ENCODE results near the gene HYOU1. TPM values are rescaled to one million over a fixed set of nuclear protein-coding genes. Genes with fewer than 3 reads are reported as not detected.

HYOU1 gene
- total RNA-seq, 4 donors from 2014 or later, result 18.4 to 29.2 (median 21.9) TPM

DNA sequence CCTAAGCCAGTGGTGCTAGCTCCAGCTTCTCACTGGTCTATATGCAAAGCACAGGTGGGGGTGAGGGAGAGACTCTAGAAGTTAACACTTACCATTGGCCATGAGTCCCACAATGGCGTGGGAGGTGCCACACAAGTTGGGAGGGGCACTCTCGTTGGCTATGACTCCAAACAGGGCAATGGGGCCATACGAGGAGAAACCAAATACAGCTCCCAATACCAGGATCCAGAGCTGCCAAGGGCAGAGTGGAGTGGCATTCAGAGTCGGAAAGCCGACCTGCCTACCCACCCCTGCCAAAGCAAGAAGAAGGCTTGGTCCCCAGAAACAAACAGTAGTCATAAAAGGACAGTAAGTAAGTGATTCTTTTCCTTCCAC, 31.9 kb downstream of the HYOU1 start:
- TF ChIP-seq, protein P1, sequence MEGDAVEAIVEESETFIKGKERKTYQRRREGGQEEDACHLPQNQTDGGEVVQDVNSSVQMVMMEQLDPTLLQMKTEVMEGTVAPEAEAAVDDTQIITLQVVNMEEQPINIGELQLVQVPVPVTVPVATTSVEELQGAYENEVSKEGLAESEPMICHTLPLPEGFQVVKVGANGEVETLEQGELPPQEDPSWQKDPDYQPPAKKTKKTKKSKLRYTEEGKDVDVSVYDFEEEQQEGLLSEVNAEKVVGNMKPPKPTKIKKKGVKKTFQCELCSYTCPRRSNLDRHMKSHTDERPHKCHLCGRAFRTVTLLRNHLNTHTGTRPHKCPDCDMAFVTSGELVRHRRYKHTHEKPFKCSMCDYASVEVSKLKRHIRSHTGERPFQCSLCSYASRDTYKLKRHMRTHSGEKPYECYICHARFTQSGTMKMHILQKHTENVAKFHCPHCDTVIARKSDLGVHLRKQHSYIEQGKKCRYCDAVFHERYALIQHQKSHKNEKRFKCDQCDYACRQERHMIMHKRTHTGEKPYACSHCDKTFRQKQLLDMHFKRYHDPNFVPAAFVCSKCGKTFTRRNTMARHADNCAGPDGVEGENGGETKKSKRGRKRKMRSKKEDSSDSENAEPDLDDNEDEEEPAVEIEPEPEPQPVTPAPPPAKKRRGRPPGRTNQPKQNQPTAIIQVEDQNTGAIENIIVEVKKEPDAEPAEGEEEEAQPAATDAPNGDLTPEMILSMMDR (IDR thresholded peaks at IDR 0.05 in 4 of 5, conservative IDR thresholded peaks at IDR 0.05 in 1 of 5), result no peak
- no peak for TF ChIP-seq POLR2A (IDR thresholded peaks at IDR 0.05)
- H3K4me1 ChIP-seq, result peaks cover 74 to 87% of the 10 kb centered on the region in 2 donors
- intact Hi-C loops (cut with DNase I; ENCODE audit: low total_unique reads) (no loop called here), in situ Hi-C loops (cut with MboI; ENCODE audit: low sequenced_read_pairs in 4 of 4) (no loop called here)
- H3K9me3 ChIP-seq, result no peaks in the 10 kb centered on the region
- ATAC-seq, result no peak
- H3K27ac ChIP-seq, result peak overlapping the region; percentile 92 to 98 (median 94)
- H3K36me3 ChIP-seq, result peaks cover 0 to 43% of the 10 kb centered on the region in 2 donors
- peak overlapping the region in 1 of 4 donors; percentile 15 for H3K4me3 ChIP-seq
- no peak for DNase-seq
- no peaks in the 10 kb centered on the region for H3K27me3 ChIP-seq

DNA sequence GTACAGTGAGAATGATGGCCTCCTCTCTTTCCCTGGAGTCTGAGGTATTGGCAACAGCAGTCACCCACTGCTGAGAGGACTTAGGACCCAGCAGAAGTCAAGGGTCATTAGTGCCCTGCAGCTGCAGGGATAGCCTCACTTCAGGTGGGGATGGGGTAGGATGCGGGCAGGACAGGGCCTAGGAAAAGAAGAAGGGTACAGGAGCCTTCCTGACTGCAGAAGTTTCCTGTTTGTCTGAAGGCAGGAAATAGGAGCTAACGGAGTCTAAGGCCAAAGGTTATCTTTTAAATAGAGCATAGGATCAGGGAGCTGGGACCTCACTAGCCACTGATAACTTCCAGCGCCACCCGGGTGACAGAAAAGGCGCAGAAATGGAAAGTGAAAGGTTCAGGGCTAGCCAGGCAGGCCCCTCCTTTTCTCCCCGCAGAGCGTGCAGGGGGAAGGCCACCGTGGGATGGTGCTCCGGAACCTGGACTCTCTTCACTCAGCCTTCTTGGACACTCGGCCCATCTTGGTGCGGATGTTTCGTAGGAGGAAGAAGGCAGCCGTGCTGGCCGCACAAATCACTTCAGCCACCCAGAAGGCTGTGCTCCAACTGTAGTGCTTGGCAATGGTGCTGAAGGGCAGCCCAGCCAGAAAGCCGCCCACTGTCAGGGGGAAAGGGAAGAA, 32.4 kb downstream of the HYOU1 start:
- Histone ChIP-seq H3K9me3 (no peaks in the 10 kb centered on the region), H3K27ac (peak overlapping the region; percentile 92 to 98 (median 94)), H3K36me3 (peaks cover 0 to 43% of the 10 kb centered on the region in 2 donors), H3K4me3 (peak overlapping the region in 1 of 4 donors; percentile 15), H3K27me3 (no peaks in the 10 kb centered on the region), H3K4me1 (peaks cover 74 to 87% of the 10 kb centered on the region in 2 donors)
- in situ Hi-C loops (cut with MboI; ENCODE audit: low sequenced_read_pairs in 4 of 4) (no loop called here), intact Hi-C loops (cut with DNase I; ENCODE audit: low total_unique reads) (no loop called here)
- ATAC-seq (no peak), DNase-seq (no peak)
- TF ChIP-seq, protein P1 (IDR thresholded peaks at IDR 0.05 in 4 of 5, conservative IDR thresholded peaks at IDR 0.05 in 1 of 5), result no peak
- TF ChIP-seq POLR2A (IDR thresholded peaks at IDR 0.05), result no peak

DNA sequence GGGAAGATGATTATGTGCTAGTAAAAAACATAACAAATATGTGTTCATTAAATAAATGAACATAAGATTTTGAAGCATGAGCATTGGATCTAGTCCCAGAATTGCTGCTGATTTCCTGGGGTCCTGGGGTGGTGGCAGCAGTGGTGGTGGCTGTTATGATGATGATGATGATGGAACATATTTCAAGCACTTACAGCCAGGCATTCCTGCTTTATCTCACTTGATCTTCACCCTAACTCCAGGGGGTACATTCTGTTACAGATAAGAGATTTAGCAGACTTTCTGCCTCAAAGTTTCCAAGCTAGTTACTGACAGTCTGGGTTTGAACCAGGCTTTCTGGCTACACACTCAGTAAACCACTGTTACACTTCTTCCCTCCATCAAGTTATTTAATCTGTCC, 33.3 kb downstream of the HYOU1 start:
- Histone ChIP-seq H3K27ac (peak overlapping the region; percentile 92 to 98 (median 94)), H3K4me1 (peaks cover 68 to 83% of the 10 kb centered on the region in 2 donors), H3K36me3 (peaks cover 0 to 43% of the 10 kb centered on the region in 2 donors), H3K9me3 (no peaks in the 10 kb centered on the region), H3K4me3 (no peak overlapping the region), H3K27me3 (no peaks in the 10 kb centered on the region)
- in situ Hi-C loops (cut with MboI; ENCODE audit: low sequenced_read_pairs in 4 of 4) (no loop called here), intact Hi-C loops (cut with DNase I; ENCODE audit: low total_unique reads) (no loop called here)
- ATAC-seq (no peak), DNase-seq (no peak)
- TF ChIP-seq POLR2A (IDR thresholded peaks at IDR 0.05), result no peak
- TF ChIP-seq, protein P1 (IDR thresholded peaks at IDR 0.05 in 4 of 5, conservative IDR thresholded peaks at IDR 0.05 in 1 of 5), result no peak

DNA sequence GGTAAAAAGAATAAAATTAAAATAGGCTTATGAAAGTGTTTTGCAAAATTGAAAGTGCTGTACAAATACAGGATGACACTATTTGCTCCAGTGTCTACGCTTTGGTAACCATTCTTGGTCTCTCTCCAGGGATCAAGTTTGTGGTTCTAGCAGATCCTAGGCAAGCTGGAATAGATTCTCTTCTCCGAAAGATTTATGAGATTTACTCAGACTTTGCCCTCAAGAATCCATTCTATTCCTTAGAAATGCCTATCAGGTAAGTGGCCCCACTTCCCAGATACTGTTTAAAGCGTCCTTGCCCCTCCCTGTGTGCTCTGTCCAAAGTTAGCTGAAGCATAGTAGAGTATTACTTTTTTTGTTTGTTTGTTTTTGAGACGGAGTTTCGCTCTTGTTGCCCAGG, 35.4 kb downstream of the HYOU1 start:
- DNase-seq (no peak), ATAC-seq (no peak)
- Histone ChIP-seq H3K4me1 (peaks cover 55 to 71% of the 10 kb centered on the region in 2 donors), H3K36me3 (peaks cover 0 to 43% of the 10 kb centered on the region in 2 donors), H3K9me3 (no peaks in the 10 kb centered on the region), H3K27me3 (no peaks in the 10 kb centered on the region), H3K4me3 (no peak overlapping the region), H3K27ac (peak overlapping the region in 3 of 4 donors; percentile 6 to 98 (median 20))
- in situ Hi-C loops (cut with MboI; ENCODE audit: low sequenced_read_pairs in 4 of 4) (no loop called here), intact Hi-C loops (cut with DNase I; ENCODE audit: low total_unique reads) (no loop called here)
- TF ChIP-seq, protein P1 (IDR thresholded peaks at IDR 0.05 in 4 of 5, conservative IDR thresholded peaks at IDR 0.05 in 1 of 5), result no peak
- no peak for TF ChIP-seq POLR2A (IDR thresholded peaks at IDR 0.05)
